ENCODE results near the gene TPMT.
A peak's percentile ranks its signal among the peaks of the same experiment; 100 is the strongest.
"Not testable (repeated sequence)": the region's sequence is repeated elsewhere in the genome, so short reads cannot be mapped to it uniquely, and the experiment has no call there.

TPMT gene

DNA sequence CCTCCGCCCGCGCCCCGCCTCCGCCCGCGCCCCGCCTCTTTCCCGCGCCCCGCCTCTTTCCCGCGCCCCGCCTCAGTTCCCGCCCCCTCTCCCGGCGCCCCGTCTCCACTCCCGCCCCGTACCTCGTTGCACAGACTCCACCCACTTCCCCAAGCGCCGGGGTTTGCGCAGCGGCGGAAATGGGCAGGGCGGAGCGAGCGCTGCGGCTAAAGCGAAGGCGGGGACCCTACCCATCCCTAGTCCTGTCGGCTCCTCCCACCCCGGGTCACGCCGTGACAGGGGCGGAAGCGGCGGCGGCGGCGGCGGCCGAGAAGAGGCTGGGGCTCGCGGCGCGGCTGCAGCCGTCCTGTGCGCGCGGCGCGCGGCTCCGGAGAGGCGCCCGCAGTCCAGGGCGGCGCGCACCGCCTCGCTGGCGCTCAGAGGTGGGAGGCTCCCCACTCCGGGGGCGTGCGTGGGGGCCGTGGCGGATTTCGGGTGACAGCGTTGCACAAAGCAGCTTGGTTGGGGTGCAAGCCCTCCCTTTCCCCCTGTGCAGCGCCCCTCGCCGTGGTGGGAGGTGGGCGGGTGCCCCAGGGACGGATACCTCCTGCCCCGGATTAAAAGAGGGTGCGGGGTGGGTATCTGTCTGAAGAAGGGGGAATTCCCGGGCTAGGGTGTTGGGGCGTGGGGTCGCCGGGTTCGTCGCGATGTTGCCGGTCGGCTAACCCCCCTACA, 430 bp upstream of the TPMT start, which contains the start of gene KDM1B:
Gene KDM1B, plus strand, starts transcription at position 273 of the 714 bp plus-strand sequence. CDS start 4,474 bp downstream, outside the sequence.
- Histone ChIP-seq H3K27me3 (ENCODE audit: control insufficient read depth, insufficient read depth, low read length) (no peaks in the 10 kb centered on the region), H3K4me3 (ENCODE audit: low read depth, low read length) (peak within 1 kb of the TSS; percentile 82), H3K27ac (ENCODE audit: low read depth, low read length) (peak within 1 kb of the TSS; percentile 86), H3K9me3 (ENCODE audit: control insufficient read depth, insufficient read depth, low read length) (no peaks in the 10 kb centered on the region), H3K4me1 (ENCODE audit: control insufficient read depth, insufficient read depth, low read length) (peaks cover 18% of the 10 kb centered on the region), H3K36me3 (ENCODE audit: control insufficient read depth, insufficient read depth, low read length) (peaks cover 6% of the 10 kb centered on the region), H3K9ac (ENCODE audit: low read depth, low read length) (peak within 1 kb of the TSS; percentile 78)

DNA sequence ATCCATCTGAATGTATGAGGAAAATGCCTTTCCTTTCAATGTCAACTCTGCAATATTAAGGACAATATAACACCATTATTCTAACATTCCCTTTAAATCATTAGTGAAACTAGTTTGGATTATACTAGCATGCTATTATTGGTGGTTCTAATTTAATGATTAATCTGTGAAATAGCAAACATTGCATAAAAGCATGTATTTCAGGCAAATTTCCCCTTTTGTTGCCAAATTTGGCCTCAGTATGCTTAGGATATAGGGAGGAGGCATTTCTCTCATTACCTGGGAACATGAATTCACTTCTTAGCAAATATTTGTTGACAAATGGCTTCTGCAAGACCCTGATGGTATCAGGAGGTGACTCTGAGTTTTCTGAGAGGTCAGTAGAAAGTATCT, 1.6 kb downstream of the TPMT start:
- peak overlapping the region; percentile 45 for H3K27ac ChIP-seq (ENCODE audit: low read depth, low read length)
- H3K4me3 ChIP-seq (ENCODE audit: low read depth, low read length): peak overlapping the region; percentile 82; the same call in 1 of the 2 replicates
- H3K9me3 ChIP-seq (ENCODE audit: control insufficient read depth, insufficient read depth, low read length): no peaks in the 10 kb centered on the region
- peak overlapping the region; percentile 21; the same call in 1 of the 2 replicates for H3K9ac ChIP-seq (ENCODE audit: low read depth, low read length)
- H3K4me1 ChIP-seq (ENCODE audit: control insufficient read depth, insufficient read depth, low read length): peaks cover 18% of the 10 kb centered on the region
- no peaks in the 10 kb centered on the region for H3K27me3 ChIP-seq (ENCODE audit: control insufficient read depth, insufficient read depth, low read length)
- peaks cover 7% of the 10 kb centered on the region; the same call in 1 of the 2 replicates for H3K36me3 ChIP-seq (ENCODE audit: control insufficient read depth, insufficient read depth, low read length)

DNA sequence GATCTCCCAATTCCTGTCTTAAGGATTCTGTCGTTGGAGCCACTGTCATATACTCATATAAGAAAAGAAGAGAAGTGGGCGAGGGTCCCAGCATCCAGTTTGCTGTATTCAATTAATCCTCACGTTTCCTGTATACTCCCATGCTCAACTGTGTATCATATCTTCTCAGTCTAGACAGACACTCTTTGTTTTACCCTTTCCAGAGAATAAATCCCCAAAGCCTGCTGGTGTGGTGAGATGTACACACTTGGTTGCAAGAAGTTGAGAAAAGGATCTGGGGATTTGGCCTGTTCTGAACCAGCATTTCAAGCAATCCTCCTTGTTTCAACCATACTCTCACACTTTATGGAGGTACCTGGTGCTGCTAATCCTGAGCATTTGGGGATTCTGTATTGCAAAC, 3.1 kb downstream of the TPMT start:
- peaks cover 18% of the 10 kb centered on the region for H3K4me1 ChIP-seq (ENCODE audit: control insufficient read depth, insufficient read depth, low read length)
- H3K27me3 ChIP-seq (ENCODE audit: control insufficient read depth, insufficient read depth, low read length): no peaks in the 10 kb centered on the region
- peaks cover 16% of the 10 kb centered on the region; the same call in 1 of the 2 replicates for H3K36me3 ChIP-seq (ENCODE audit: control insufficient read depth, insufficient read depth, low read length)
- no peaks in the 10 kb centered on the region for H3K9me3 ChIP-seq (ENCODE audit: control insufficient read depth, insufficient read depth, low read length)
- H3K9ac ChIP-seq (ENCODE audit: low read depth, low read length): no peak overlapping the region
- no peak overlapping the region for H3K4me3 ChIP-seq (ENCODE audit: low read depth, low read length)
- H3K27ac ChIP-seq (ENCODE audit: low read depth, low read length): no peak overlapping the region

DNA sequence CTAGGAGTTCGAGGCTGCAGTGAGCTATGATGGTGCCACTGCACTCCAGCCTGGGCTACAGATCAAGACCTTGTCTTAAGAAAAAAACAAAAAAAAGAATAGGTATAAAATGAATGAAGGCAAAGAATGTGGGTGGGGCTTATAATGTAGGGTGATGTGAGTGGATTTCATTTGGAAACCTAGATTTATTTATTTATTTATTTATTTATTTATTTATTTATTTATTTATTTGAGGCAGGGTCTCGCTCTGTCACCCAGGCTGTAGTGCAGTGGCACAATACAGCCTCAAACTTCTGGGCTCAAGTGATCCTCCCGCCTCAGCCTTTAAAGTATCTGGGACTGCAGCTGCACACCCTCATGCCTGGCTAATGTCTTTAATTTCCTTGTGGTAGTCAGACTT, 3.5 kb downstream of the TPMT start:
- not testable (repeated sequence) for H3K27me3 ChIP-seq (ENCODE audit: control insufficient read depth, insufficient read depth, low read length); H3K9me3 ChIP-seq (ENCODE audit: control insufficient read depth, insufficient read depth, low read length); H3K9ac ChIP-seq (ENCODE audit: low read depth, low read length); H3K4me3 ChIP-seq (ENCODE audit: low read depth, low read length); H3K27ac ChIP-seq (ENCODE audit: low read depth, low read length)
- peaks cover 17% of the 10 kb centered on the region for H3K4me1 ChIP-seq (ENCODE audit: control insufficient read depth, insufficient read depth, low read length)
- peaks cover 16% of the 10 kb centered on the region; the same call in 1 of the 2 replicates for H3K36me3 ChIP-seq (ENCODE audit: control insufficient read depth, insufficient read depth, low read length)

DNA sequence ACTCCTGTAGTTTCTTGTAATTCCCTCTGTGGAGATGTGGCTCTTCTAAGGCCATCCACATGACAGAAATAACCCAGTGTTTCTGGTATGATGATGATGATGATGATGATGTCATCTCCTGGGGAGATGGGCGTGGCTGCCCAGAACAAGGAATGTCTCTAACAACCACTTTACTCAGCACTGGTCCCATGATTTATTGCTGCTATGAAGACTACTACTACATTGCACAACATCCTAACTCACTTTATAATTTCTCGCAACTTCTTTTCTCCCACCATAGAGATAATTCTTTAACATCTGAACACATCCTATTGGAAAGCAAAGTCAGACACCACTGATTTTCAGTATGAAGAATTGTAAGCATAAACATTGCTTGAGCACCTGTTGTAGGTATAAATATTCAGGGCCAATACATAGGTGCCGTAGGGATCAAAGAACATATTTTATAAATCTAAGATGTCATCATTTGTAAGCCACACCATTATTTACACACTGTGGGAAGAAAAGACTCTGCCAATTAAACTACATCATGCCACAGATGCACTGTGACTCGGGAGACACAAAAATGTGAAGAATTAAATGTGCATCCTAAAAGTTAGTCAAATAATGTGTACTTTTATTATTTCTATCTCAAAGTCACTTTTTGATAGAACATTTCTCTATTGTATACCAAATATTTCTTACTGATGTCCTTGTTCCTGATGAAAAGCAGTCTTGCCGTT, 6.4 kb downstream of the TPMT start:
- no peaks in the 10 kb centered on the region for H3K27me3 ChIP-seq (ENCODE audit: control insufficient read depth, insufficient read depth, low read length)
- H3K27ac ChIP-seq (ENCODE audit: low read depth, low read length): no peak overlapping the region
- H3K36me3 ChIP-seq (ENCODE audit: control insufficient read depth, insufficient read depth, low read length): peaks cover 24% of the 10 kb centered on the region
- H3K4me3 ChIP-seq (ENCODE audit: low read depth, low read length): no peak overlapping the region
- no peak overlapping the region for H3K9ac ChIP-seq (ENCODE audit: low read depth, low read length)
- H3K4me1 ChIP-seq (ENCODE audit: control insufficient read depth, insufficient read depth, low read length): peaks cover 5% of the 10 kb centered on the region
- no peaks in the 10 kb centered on the region for H3K9me3 ChIP-seq (ENCODE audit: control insufficient read depth, insufficient read depth, low read length)

DNA sequence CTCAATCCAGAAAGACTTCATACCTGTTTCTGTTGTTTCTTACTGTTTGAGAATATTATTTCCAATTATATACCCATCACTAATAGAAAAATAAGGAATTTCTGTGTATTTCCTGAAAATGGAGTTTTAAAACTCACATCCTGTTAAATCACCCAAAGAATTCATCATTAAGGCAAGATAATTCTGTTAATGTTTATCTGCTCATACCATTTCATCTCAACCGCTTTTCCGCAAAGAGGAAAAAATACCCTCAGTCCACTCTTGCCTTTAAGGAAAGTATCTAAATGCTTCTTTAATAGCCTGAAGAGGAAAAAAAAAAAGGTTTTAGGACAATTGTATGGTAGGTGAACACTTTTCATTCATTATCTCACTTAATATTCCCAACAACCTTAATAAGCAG, 7.3 kb downstream of the TPMT start:
- H3K4me3 ChIP-seq (ENCODE audit: low read depth, low read length): no peak overlapping the region
- no peak overlapping the region for H3K27ac ChIP-seq (ENCODE audit: low read depth, low read length)
- no peak overlapping the region for H3K9ac ChIP-seq (ENCODE audit: low read depth, low read length)
- no peaks in the 10 kb centered on the region for H3K27me3 ChIP-seq (ENCODE audit: control insufficient read depth, insufficient read depth, low read length)
- no peaks in the 10 kb centered on the region for H3K4me1 ChIP-seq (ENCODE audit: control insufficient read depth, insufficient read depth, low read length)
- H3K36me3 ChIP-seq (ENCODE audit: control insufficient read depth, insufficient read depth, low read length): peaks cover 32% of the 10 kb centered on the region
- H3K9me3 ChIP-seq (ENCODE audit: control insufficient read depth, insufficient read depth, low read length): no peaks in the 10 kb centered on the region

DNA sequence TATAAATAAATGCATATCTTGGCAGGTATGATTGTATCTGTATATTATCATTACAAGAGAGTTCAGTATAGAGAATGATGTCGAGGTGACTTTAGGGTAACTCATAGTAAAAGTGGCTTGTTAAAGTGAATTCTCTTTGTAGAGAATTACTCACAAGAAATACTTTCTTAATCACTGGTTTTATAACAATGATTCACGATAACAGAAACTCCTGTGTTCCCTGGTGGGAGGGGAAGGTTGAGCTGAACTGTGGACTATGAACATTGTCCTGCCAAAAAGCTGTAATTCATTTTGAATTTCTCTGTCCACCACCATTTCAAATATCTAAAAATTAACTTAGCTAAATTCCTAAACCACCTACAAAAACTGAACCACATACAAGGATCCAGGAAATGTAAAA, 7.7 kb downstream of the TPMT start:
- peaks cover 35% of the 10 kb centered on the region for H3K36me3 ChIP-seq (ENCODE audit: control insufficient read depth, insufficient read depth, low read length)
- no peak overlapping the region for H3K27ac ChIP-seq (ENCODE audit: low read depth, low read length)
- H3K27me3 ChIP-seq (ENCODE audit: control insufficient read depth, insufficient read depth, low read length): no peaks in the 10 kb centered on the region
- no peak overlapping the region for H3K9ac ChIP-seq (ENCODE audit: low read depth, low read length)
- H3K4me3 ChIP-seq (ENCODE audit: low read depth, low read length): no peak overlapping the region
- H3K9me3 ChIP-seq (ENCODE audit: control insufficient read depth, insufficient read depth, low read length): no peaks in the 10 kb centered on the region
- no peaks in the 10 kb centered on the region for H3K4me1 ChIP-seq (ENCODE audit: control insufficient read depth, insufficient read depth, low read length)

DNA sequence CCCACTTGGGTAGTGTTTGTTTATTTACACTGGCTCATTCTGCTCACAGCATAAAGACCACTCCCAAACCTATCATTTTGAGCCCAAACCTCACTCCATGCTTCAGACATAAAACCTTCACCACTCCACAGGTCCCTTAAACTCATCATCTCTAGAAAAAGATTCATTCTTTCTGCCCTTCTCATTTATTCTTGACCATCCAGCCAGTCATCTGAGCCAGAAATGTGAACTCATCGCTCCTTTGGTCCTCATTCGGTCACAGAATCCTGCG, 12.4 kb downstream of the TPMT start:
- Histone ChIP-seq H3K27ac (ENCODE audit: low read depth, low read length) (no peak overlapping the region), H3K27me3 (ENCODE audit: control insufficient read depth, insufficient read depth, low read length) (no peaks in the 10 kb centered on the region), H3K4me3 (ENCODE audit: low read depth, low read length) (no peak overlapping the region)

DNA sequence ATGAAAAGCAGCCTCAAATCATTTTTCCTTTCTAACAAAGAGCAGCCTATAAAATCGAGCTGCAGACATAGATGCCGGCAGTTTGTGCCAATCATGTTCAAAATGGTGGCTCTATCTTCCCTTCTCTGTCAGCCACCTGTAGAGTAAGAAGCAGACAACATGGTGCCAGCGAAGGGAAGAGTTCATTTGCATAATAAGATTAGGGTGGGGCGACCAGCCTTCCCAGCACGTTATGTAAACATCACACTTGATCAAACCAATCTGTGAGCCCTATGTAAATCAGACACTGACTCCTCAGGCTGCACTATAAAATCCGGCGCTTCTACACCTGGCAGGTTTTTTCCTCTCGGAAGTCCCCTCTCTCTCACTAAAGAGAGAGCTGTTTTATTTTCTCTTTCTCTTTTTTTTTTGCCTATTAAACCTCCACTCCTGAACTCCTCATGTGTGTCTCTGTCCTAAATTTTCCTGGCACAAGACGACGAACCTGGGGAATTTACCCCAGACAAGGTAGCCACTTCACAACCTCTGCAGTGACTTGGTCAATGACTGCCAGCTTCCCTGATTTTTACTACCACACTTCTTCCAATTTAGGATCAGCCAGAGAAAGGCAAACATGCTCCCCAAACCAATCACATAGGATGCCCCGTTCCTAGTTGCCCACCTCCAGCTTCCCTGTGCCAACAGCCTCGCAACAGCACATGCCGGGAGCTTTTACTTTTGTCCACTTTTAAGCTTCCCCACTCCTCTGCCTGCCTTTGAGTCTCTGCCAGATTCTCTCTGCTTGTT, 12.9 kb downstream of the TPMT start:
- Histone ChIP-seq H3K27ac (ENCODE audit: low read depth, low read length) (no peak overlapping the region), H3K36me3 (ENCODE audit: control insufficient read depth, insufficient read depth, low read length) (peaks cover 47% of the 10 kb centered on the region), H3K9me3 (ENCODE audit: control insufficient read depth, insufficient read depth, low read length) (no peaks in the 10 kb centered on the region), H3K4me1 (ENCODE audit: control insufficient read depth, insufficient read depth, low read length) (no peaks in the 10 kb centered on the region), H3K4me3 (ENCODE audit: low read depth, low read length) (no peak overlapping the region), H3K9ac (ENCODE audit: low read depth, low read length) (no peak overlapping the region), H3K27me3 (ENCODE audit: control insufficient read depth, insufficient read depth, low read length) (no peaks in the 10 kb centered on the region)

More for the DNA sequence above, 12.4 kb downstream of the TPMT start:
- Histone ChIP-seq H3K9ac (ENCODE audit: low read depth, low read length) (no peak overlapping the region), H3K9me3 (ENCODE audit: control insufficient read depth, insufficient read depth, low read length) (no peaks in the 10 kb centered on the region), H3K4me1 (ENCODE audit: control insufficient read depth, insufficient read depth, low read length) (no peaks in the 10 kb centered on the region), H3K36me3 (ENCODE audit: control insufficient read depth, insufficient read depth, low read length) (peaks cover 52% of the 10 kb centered on the region)

DNA sequence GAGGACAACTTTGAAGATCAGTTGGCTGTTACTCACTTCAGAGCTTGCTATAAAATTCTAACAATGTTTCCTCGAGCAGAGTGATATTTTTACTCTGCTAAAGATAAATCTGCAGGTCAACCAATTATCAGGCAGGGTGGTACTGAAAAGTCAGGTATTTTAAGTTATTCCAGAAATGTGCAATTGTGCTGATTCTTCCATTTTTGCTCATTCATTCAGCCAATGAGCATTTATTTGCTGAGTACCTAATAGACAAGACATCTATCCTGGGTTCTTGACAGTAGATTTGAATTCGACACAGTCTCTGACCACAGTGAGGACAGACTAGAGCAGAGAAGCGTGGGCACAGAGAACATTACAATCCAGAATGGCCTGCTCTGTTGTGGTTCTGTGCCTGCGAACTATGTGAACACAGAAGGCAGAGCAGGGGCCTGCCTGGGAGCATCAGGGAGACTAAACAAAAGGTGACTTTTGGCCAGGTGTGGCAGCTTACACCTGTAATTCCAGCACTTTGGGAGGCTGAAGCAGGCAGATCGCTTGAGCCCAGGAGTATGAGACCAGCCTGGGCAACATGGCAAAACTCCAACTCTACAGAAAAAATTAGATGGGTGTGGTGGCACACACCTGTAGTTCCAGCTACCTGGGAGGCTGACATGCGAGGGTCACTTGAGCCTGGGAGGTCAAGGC, 14.8 kb downstream of the TPMT start:
- H3K27me3 ChIP-seq (ENCODE audit: control insufficient read depth, insufficient read depth, low read length): no peaks in the 10 kb centered on the region
- no peaks in the 10 kb centered on the region for H3K9me3 ChIP-seq (ENCODE audit: control insufficient read depth, insufficient read depth, low read length)
- H3K36me3 ChIP-seq (ENCODE audit: control insufficient read depth, insufficient read depth, low read length): peaks cover 51% of the 10 kb centered on the region
- H3K4me3 ChIP-seq (ENCODE audit: low read depth, low read length): no peak overlapping the region
- H3K9ac ChIP-seq (ENCODE audit: low read depth, low read length): no peak overlapping the region
- H3K27ac ChIP-seq (ENCODE audit: low read depth, low read length): no peak overlapping the region
- no peaks in the 10 kb centered on the region for H3K4me1 ChIP-seq (ENCODE audit: control insufficient read depth, insufficient read depth, low read length)
